ENCODE results near the gene ZNF101. TPM values are rescaled to one million over a fixed set of nuclear protein-coding genes. Genes with fewer than 3 reads are reported as not detected.
A peak's percentile ranks its signal among the peaks of the same experiment; 100 is the strongest.

ZNF101 gene
- total and polyA plus RNA-seq, 8 donors: 3.3 to 7.1 (median 4.3) TPM

GRCh38 chr19:19721896-19722295 lies 53.3 kb downstream of the ZNF101 start:
- no peaks in the 10 kb centered on the region for H3K4me1 ChIP-seq
- intact Hi-C loops (cut with DNase I): no loop called here
- no peak for TF ChIP-seq CTCF (IDR thresholded peaks at IDR 0.05)
- FAIRE-seq (no peak), ATAC-seq (no peak), DNase-seq (no peak)
- no peak overlapping the region for H3K4me3 ChIP-seq
- H3K27ac ChIP-seq: no peak overlapping the region
- WGBS, 2 donors: 96 to 97% methylated on average over 2 of the region's 2 CpGs
- peaks cover 0 to 6% (median 0%) of the 10 kb centered on the region in 4 donors for H3K9me3 ChIP-seq
- H3K27me3 ChIP-seq: no peaks in the 10 kb centered on the region
- H3K36me3 ChIP-seq: no peaks in the 10 kb centered on the region

- H3K27me3 ChIP-seq: no peaks in the 10 kb centered on the region
- peak within 1 kb of the TSS; percentile 37 to 97 (median 67) for H3K4me3 ChIP-seq
- peak; percentile 100 for ATAC-seq
- no peak for TF ChIP-seq CTCF (IDR thresholded peaks at IDR 0.05)
- no peaks in the 10 kb centered on the region for H3K36me3 ChIP-seq
- H3K9me3 ChIP-seq: no peaks in the 10 kb centered on the region
- intact Hi-C loops (cut with DNase I): no loop called here
- 0 to 1% methylated on average over 59 to 61 of the region's 61 CpGs for WGBS, 2 donors
- peak; percentile 92 to 97 (median 94) for DNase-seq
- H3K4me1 ChIP-seq: no peaks in the 10 kb centered on the region
- H3K27ac ChIP-seq: peak within 1 kb of the TSS; percentile 43 to 68 (median 46)
- FAIRE-seq: peak; percentile 59
These were observed 64.2 kb downstream of the ZNF101 start, which contains the start of gene ZNF14 for GRCh38 chr19:19732579-19733501. ZNF14 (minus strand) TSS chr19:19733112; CDS start chr19:19732958, 154 bp downstream.

Other genes with a start within 250 kb of the ZNF101 start
- 1 to 10 TPM in 4 of 6 donors, under 1 TPM in 2; 0.69 to 2.3 (median 1.3) TPM for gene TSSK6, start 153.3 kb upstream of the ZNF101 start, total RNA-seq
- gene TSSK6, start 153.3 kb upstream of the ZNF101 start, polyA plus RNA-seq: 1 to 10 TPM; 1.5 to 2.5 TPM
- 100 to 1,000 TPM in 4 of 6 donors, 10 to 100 TPM in 2; 87.9 to 154 (median 127) TPM for gene NDUFA13, start 152.6 kb upstream of the ZNF101 start, total RNA-seq
- gene NDUFA13, start 152.6 kb upstream of the ZNF101 start, polyA plus RNA-seq: 100 to 1,000 TPM; 147 to 178 TPM
- gene YJEFN3, start 139.9 kb upstream of the ZNF101 start, total RNA-seq: 1 to 10 TPM in 5 of 6 donors, under 1 TPM in 1; 0.76 to 3.7 (median 1.9) TPM
- gene YJEFN3, start 139.9 kb upstream of the ZNF101 start, polyA plus RNA-seq: 10 to 100 TPM; 28.4 to 38.8 TPM
- gene CILP2, start 130.6 kb upstream of the ZNF101 start, total RNA-seq: 1 to 10 TPM in 1 of 6 donors, under 1 TPM in 1, not detected in 4; 0.12 to 1.4 TPM
- gene CILP2, start 130.6 kb upstream of the ZNF101 start, polyA plus RNA-seq: not detected
- gene PBX4, start 50.2 kb upstream of the ZNF101 start, total RNA-seq: under 1 TPM; 0.18 to 0.53 (median 0.43) TPM
- gene PBX4, start 50.2 kb upstream of the ZNF101 start, polyA plus RNA-seq: 1 to 10 TPM; 3.9 to 4.0 TPM
- 10 to 100 TPM in 4 of 6 donors, 1 to 10 TPM in 2; 9.6 to 16.1 (median 10.7) TPM for gene LPAR2, start 40.6 kb upstream of the ZNF101 start, total RNA-seq
- gene LPAR2, start 40.6 kb upstream of the ZNF101 start, polyA plus RNA-seq: 10 to 100 TPM; 24.2 to 28.6 TPM
- 10 to 100 TPM in 1 of 6 donors, 1 to 10 TPM in 5; 5.4 to 16.4 (median 6.6) TPM for gene GMIP, start 25.2 kb upstream of the ZNF101 start, total RNA-seq
- 10 to 100 TPM in 1 of 2 donors, 1 to 10 TPM in 1; 3.5 to 10.5 TPM for gene GMIP, start 25.2 kb upstream of the ZNF101 start, polyA plus RNA-seq
- 10 to 100 TPM; 24.9 to 46.2 (median 33.6) TPM for gene ATP13A1, start 5.2 kb upstream of the ZNF101 start, total RNA-seq
- gene ATP13A1, start 5.2 kb upstream of the ZNF101 start, polyA plus RNA-seq: 10 to 100 TPM; 63.8 to 77.3 TPM
- 1 to 10 TPM; 2.1 to 4.5 (median 3.1) TPM for gene ZNF14, start 64.3 kb downstream of the ZNF101 start, total RNA-seq
- gene ZNF14, start 64.3 kb downstream of the ZNF101 start, polyA plus RNA-seq: 1 to 10 TPM; 2.0 to 3.2 TPM
- gene ZNF506, start 152.9 kb downstream of the ZNF101 start, total RNA-seq: 10 to 100 TPM; 10.5 to 17.2 (median 11.5) TPM
- gene ZNF506, start 152.9 kb downstream of the ZNF101 start, polyA plus RNA-seq: 1 to 10 TPM; 6.1 to 6.5 TPM
- gene ZNF253, start 197.0 kb downstream of the ZNF101 start, total RNA-seq: 10 to 100 TPM in 1 of 6 donors, 1 to 10 TPM in 5; 4.1 to 12.7 (median 5.9) TPM
- 1 to 10 TPM; 2.3 to 3.9 TPM for gene ZNF253, start 197.0 kb downstream of the ZNF101 start, polyA plus RNA-seq
- 1 to 10 TPM; 1.8 to 3.4 (median 2.9) TPM for gene ZNF93, start 232.1 kb downstream of the ZNF101 start, total RNA-seq
- 1 to 10 TPM; 1.9 to 2.7 TPM for gene ZNF93, start 232.1 kb downstream of the ZNF101 start, polyA plus RNA-seq

Data from pancreas (tissue), 10 donors.